ENCODE data around the gene IDH3B. TPM values are rescaled to one million over a fixed set of nuclear protein-coding genes. Genes with fewer than 3 reads are reported as not detected.
A peak's percentile ranks its signal among the peaks of the same experiment; 100 is the strongest.

Gene IDH3B
- total and polyA plus RNA-seq, 2 experiments from 2014 or later: 216 to 244 TPM

- H3K9me3 ChIP-seq (ENCODE audit: low read depth): no peaks in the 10 kb centered on the region
- H3K27me3 ChIP-seq: no peaks in the 10 kb centered on the region
- H3K36me3 ChIP-seq: no peaks in the 10 kb centered on the region
- DNase-seq (ENCODE audit: low read depth in 1 of 2, low spot score in 1 of 2): no peak
- H3K27ac ChIP-seq: no peak overlapping the region
- no peaks in the 10 kb centered on the region for H3K4me1 ChIP-seq (ENCODE audit: low read depth)
- H3K4me3 ChIP-seq: no peak overlapping the region
- TF ChIP-seq, protein P1, sequence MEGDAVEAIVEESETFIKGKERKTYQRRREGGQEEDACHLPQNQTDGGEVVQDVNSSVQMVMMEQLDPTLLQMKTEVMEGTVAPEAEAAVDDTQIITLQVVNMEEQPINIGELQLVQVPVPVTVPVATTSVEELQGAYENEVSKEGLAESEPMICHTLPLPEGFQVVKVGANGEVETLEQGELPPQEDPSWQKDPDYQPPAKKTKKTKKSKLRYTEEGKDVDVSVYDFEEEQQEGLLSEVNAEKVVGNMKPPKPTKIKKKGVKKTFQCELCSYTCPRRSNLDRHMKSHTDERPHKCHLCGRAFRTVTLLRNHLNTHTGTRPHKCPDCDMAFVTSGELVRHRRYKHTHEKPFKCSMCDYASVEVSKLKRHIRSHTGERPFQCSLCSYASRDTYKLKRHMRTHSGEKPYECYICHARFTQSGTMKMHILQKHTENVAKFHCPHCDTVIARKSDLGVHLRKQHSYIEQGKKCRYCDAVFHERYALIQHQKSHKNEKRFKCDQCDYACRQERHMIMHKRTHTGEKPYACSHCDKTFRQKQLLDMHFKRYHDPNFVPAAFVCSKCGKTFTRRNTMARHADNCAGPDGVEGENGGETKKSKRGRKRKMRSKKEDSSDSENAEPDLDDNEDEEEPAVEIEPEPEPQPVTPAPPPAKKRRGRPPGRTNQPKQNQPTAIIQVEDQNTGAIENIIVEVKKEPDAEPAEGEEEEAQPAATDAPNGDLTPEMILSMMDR (IDR thresholded peaks at IDR 0.05; ENCODE audit: low read depth, low read length): no peak
Observed at GRCh38 chr20:2643708-2644107, 20.3 kb downstream of the IDH3B start.

DNA sequence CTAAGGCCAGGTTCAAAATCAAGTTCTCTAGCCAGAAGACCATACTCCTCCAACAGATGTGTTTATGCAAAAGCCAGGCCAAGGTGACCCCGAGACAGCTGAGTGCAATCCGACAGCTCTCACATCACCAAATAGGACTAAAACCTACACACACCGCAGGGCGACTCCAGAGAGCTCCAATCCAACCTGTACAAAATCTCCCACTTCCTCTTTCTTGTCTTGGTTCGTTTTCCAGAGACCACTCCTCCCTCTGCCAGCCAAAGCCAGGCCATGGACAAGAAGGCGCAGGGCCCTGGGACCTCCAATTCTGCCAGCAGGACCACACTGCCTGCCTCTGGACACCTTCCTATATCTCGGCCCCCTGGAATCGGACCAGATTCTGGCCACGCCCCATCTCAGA, 23.1 kb downstream of the IDH3B start:
- DNase-seq (ENCODE audit: low read depth in 1 of 2, low spot score in 1 of 2): no peak

GRCh38 chr20:2640260-2640659, 23.8 kb downstream of the IDH3B start:
- no peaks in the 10 kb centered on the region for H3K4me1 ChIP-seq (ENCODE audit: low read depth)
- no peak overlapping the region for H3K27ac ChIP-seq
- no peak overlapping the region for H3K4me3 ChIP-seq
- no peaks in the 10 kb centered on the region for H3K9me3 ChIP-seq (ENCODE audit: low read depth)
- H3K27me3 ChIP-seq: peaks cover 10% of the 10 kb centered on the region
- TF ChIP-seq, protein P1 (IDR thresholded peaks at IDR 0.05; ENCODE audit: low read depth, low read length): no peak
- H3K36me3 ChIP-seq: no peaks in the 10 kb centered on the region
- no peak for DNase-seq (ENCODE audit: low read depth in 1 of 2, low spot score in 1 of 2)

More for the DNA sequence above, 23.1 kb downstream of the IDH3B start:
- Histone ChIP-seq H3K4me3 (no peak overlapping the region), H3K4me1 (ENCODE audit: low read depth) (no peaks in the 10 kb centered on the region), H3K27ac (no peak overlapping the region), H3K36me3 (no peaks in the 10 kb centered on the region), H3K9me3 (ENCODE audit: low read depth) (no peaks in the 10 kb centered on the region), H3K27me3 (peaks cover 4% of the 10 kb centered on the region)
- TF ChIP-seq, protein P1 (IDR thresholded peaks at IDR 0.05; ENCODE audit: low read depth, low read length): no peak

GRCh38 chr20:2637246-2637645, 26.8 kb downstream of the IDH3B start:
- H3K4me3 ChIP-seq: no peak overlapping the region
- H3K27me3 ChIP-seq: peaks cover 32% of the 10 kb centered on the region
- H3K36me3 ChIP-seq: no peaks in the 10 kb centered on the region
- DNase-seq (ENCODE audit: low read depth in 1 of 2, low spot score in 1 of 2): no peak
- TF ChIP-seq, protein P1 (IDR thresholded peaks at IDR 0.05; ENCODE audit: low read depth, low read length): no peak
- H3K9me3 ChIP-seq (ENCODE audit: low read depth): no peaks in the 10 kb centered on the region
- H3K27ac ChIP-seq: no peak overlapping the region
- no peaks in the 10 kb centered on the region for H3K4me1 ChIP-seq (ENCODE audit: low read depth)

DNA sequence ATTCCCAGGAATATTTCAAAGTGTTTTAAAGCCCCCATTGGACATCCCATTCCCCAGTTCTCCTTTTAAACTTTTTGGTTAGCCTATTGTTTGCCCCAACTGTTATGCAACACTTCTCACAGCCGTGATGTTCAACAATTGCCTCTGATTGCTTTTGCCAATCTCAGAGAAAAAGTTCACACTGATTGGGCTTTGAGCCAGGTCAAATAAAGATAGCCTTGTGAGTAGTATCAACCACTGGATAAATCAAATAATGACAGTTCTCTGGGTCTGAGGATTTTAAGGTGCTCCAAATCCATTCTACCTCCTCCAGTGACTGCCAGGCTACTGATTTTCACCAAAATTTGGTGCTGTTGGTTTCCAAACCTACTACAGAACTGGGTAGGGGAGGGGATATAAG, 30.6 kb downstream of the IDH3B start:
- DNase-seq (ENCODE audit: low read depth in 1 of 2, low spot score in 1 of 2): no peak
- Histone ChIP-seq H3K27ac (no peak overlapping the region), H3K4me1 (ENCODE audit: low read depth) (no peaks in the 10 kb centered on the region), H3K9me3 (ENCODE audit: low read depth) (no peaks in the 10 kb centered on the region), H3K4me3 (no peak overlapping the region), H3K36me3 (no peaks in the 10 kb centered on the region), H3K27me3 (peaks cover 32% of the 10 kb centered on the region)
- TF ChIP-seq, protein P1 (IDR thresholded peaks at IDR 0.05; ENCODE audit: low read depth, low read length): no peak

- H3K4me3 ChIP-seq: no peak overlapping the region
- no peaks in the 10 kb centered on the region for H3K4me1 ChIP-seq (ENCODE audit: low read depth)
- no peaks in the 10 kb centered on the region for H3K36me3 ChIP-seq
- DNase-seq (ENCODE audit: low read depth in 1 of 2, low spot score in 1 of 2): peak in 1 of 2 donors; percentile 13
- no peak overlapping the region for H3K27ac ChIP-seq
- H3K27me3 ChIP-seq: peaks cover 31% of the 10 kb centered on the region
- TF ChIP-seq, protein P1 (IDR thresholded peaks at IDR 0.05; ENCODE audit: low read depth, low read length): peak; percentile 13
- H3K9me3 ChIP-seq (ENCODE audit: low read depth): no peaks in the 10 kb centered on the region
Observed at GRCh38 chr20:2631228-2631627, 32.8 kb downstream of the IDH3B start.

Measured in cardiac muscle cell (in vitro differentiated cells and primary cell).